ENCODE results near the gene GPR137.
"Not testable (repeated sequence)": the region's sequence is repeated elsewhere in the genome, so short reads cannot be mapped to it uniquely, and the experiment has no call there.

GPR137 gene

GRCh38 chr11:64313491-64314145, 28.0 kb downstream of the GPR137 start:
- no peak for DNase-seq (ENCODE audit: extremely low spot score)
- no peak for TF ChIP-seq FOXA1 (IDR thresholded peaks at IDR 0.05)
- TF ChIP-seq ELF4 (IDR thresholded peaks at IDR 0.05): no peak
- TF ChIP-seq PKNOX1 (IDR thresholded peaks at IDR 0.05): no peak
- TF ChIP-seq LEF1 (IDR thresholded peaks at IDR 0.05; ENCODE audit: borderline replicate concordance): no peak
- no peak for TF ChIP-seq L3MBTL2 (conservative IDR thresholded peaks at IDR 0.05)
- no peak for TF ChIP-seq SUZ12 (IDR thresholded peaks at IDR 0.05)
- TF ChIP-seq ARNT (IDR thresholded peaks at IDR 0.05): no peak
- no peak for TF ChIP-seq SP1 (IDR thresholded peaks at IDR 0.05)
- TF ChIP-seq CTBP1 (IDR thresholded peaks at IDR 0.05; ENCODE audit: borderline replicate concordance): no peak
- TF ChIP-seq HDGF (IDR thresholded peaks at IDR 0.05; ENCODE audit: borderline replicate concordance): no peak
- no peak for TF ChIP-seq BHLHE40 (IDR thresholded peaks at IDR 0.05; ENCODE audit: borderline replicate concordance)
- ChIA-PET CTCF (interaction anchor here (1.2 kb wide), 1 partner anchor 42 kb away, joined by 5 read pairs; no protein-coding TSS in a partner anchor), POLR2A (no interaction called here)

GRCh38 chr11:64314146-64314804, 28.6 kb downstream of the GPR137 start:
- TF ChIP-seq SUZ12 (IDR thresholded peaks at IDR 0.05) (no peak), ZNF384 (IDR thresholded peaks at IDR 0.05) (no peak), CTBP1 (IDR thresholded peaks at IDR 0.05; ENCODE audit: borderline replicate concordance) (no peak), HDGF (IDR thresholded peaks at IDR 0.05; ENCODE audit: borderline replicate concordance) (no peak), TARDBP (IDR thresholded peaks at IDR 0.05) (no peak), BHLHE40 (IDR thresholded peaks at IDR 0.05; ENCODE audit: borderline replicate concordance) (no peak), FOXM1 (IDR thresholded peaks at IDR 0.05; ENCODE audit: borderline replicate concordance) (no peak), ARNT (IDR thresholded peaks at IDR 0.05) (no peak), L3MBTL2 (conservative IDR thresholded peaks at IDR 0.05) (no peak), LEF1 (IDR thresholded peaks at IDR 0.05; ENCODE audit: borderline replicate concordance) (no peak), ELF4 (IDR thresholded peaks at IDR 0.05) (no peak), SP1 (IDR thresholded peaks at IDR 0.05) (no peak), NFRKB (IDR thresholded peaks at IDR 0.05) (no peak), PKNOX1 (IDR thresholded peaks at IDR 0.05) (no peak), FOXK2 (IDR thresholded peaks at IDR 0.05) (no peak), FOXA1 (IDR thresholded peaks at IDR 0.05) (no peak)
- POLR2A ChIA-PET: no interaction called here
- CTCF ChIA-PET: interaction anchor here (1.2 kb wide), 1 partner anchor 41 kb away, joined by 5 read pairs; no protein-coding TSS in a partner anchor
- no peak for DNase-seq (ENCODE audit: extremely low spot score)

- DNase-seq (ENCODE audit: extremely low spot score): no peak
- ChIA-PET CTCF (interaction anchor here (1.2 kb wide), 1 partner anchor 41 kb away, joined by 5 read pairs; no protein-coding TSS in a partner anchor), POLR2A (no interaction called here)
- no peak for TF ChIP-seq BHLHE40 (IDR thresholded peaks at IDR 0.05; ENCODE audit: borderline replicate concordance)
- no peak for TF ChIP-seq L3MBTL2 (conservative IDR thresholded peaks at IDR 0.05)
- no peak for TF ChIP-seq FOXA1 (IDR thresholded peaks at IDR 0.05)
- TF ChIP-seq NFRKB (IDR thresholded peaks at IDR 0.05): no peak
- no peak for TF ChIP-seq CTBP1 (IDR thresholded peaks at IDR 0.05; ENCODE audit: borderline replicate concordance)
- no peak for TF ChIP-seq FOXM1 (IDR thresholded peaks at IDR 0.05; ENCODE audit: borderline replicate concordance)
- no peak for TF ChIP-seq FOXK2 (IDR thresholded peaks at IDR 0.05)
- TF ChIP-seq TARDBP (IDR thresholded peaks at IDR 0.05): no peak
- no peak for TF ChIP-seq SUZ12 (IDR thresholded peaks at IDR 0.05)
- TF ChIP-seq HDGF (IDR thresholded peaks at IDR 0.05; ENCODE audit: borderline replicate concordance): no peak
- TF ChIP-seq ZNF384 (IDR thresholded peaks at IDR 0.05): no peak
- TF ChIP-seq SP1 (IDR thresholded peaks at IDR 0.05): no peak
- no peak for TF ChIP-seq LEF1 (IDR thresholded peaks at IDR 0.05; ENCODE audit: borderline replicate concordance)
- no peak for TF ChIP-seq ARNT (IDR thresholded peaks at IDR 0.05)
Observed at GRCh38 chr11:64314805-64315561, 29.3 kb downstream of the GPR137 start.

GRCh38 chr11:64315667-64316526, 30.2 kb downstream of the GPR137 start:
- ChIA-PET POLR2A (interaction anchor here (2.0 to 3.8 kb wide), 4 partner anchors 10 to 45 kb away, joined by 7 to 70 read pairs (median 35); partner anchors contain the start of gene ESRRA), CTCF (interaction anchor here (2.9 kb wide), 1 partner anchor 40 kb away, joined by 38 read pairs; no protein-coding TSS in a partner anchor)
- not testable (repeated sequence) for DNase-seq (ENCODE audit: extremely low spot score)

- ChIA-PET POLR2A (interaction anchor here (0.8 to 3.8 kb wide), 18 partner anchors 11 to 314 kb away, joined by 3 to 70 read pairs (median 6); partner anchors contain the start of genes BAD, ESRRA, FERMT3 and FKBP2), CTCF (interaction anchor here (0.9 to 2.9 kb wide), 6 partner anchors 12 to 39 kb away, joined by 3 to 38 read pairs (median 10); partner anchors contain the start of genes CCDC88B and ESRRA)
- TF ChIP-seq HDGF (IDR thresholded peaks at IDR 0.05; ENCODE audit: borderline replicate concordance) (no peak), PKNOX1 (IDR thresholded peaks at IDR 0.05) (no peak), CTBP1 (IDR thresholded peaks at IDR 0.05; ENCODE audit: borderline replicate concordance) (no peak), NFRKB (IDR thresholded peaks at IDR 0.05) (no peak), FOXK2 (IDR thresholded peaks at IDR 0.05) (no peak), L3MBTL2 (conservative IDR thresholded peaks at IDR 0.05) (peak; percentile 17; the same call in 1 of the 2 replicates)
- DNase-seq (ENCODE audit: extremely low spot score): no peak
Observed at GRCh38 chr11:64316672-64317324, 31.1 kb downstream of the GPR137 start.

Measured in HEK293T (cell line).